HepG2 (cell line): ENCODE measurements around the gene NFE2L3. TPM values are rescaled to one million over a fixed set of nuclear protein-coding genes. Genes with fewer than 3 reads are reported as not detected.

Experiments used
- ATAC-seq: fragments of 200-7000 bp; cut with Tn5 transposase; 3 replicates; pipeline ENCODE4 v1.9.1; 2020; ENCODE audit warnings: mild to moderate bottlenecking, moderate library complexity
- BruUV-seq: library from RNA; stranded (reverse); fragments of 400-500 nt; replicated peaks from 2 replicates; lab custom pipeline; 2021; lab: Mats Ljungman, UMichigan
- CTCF ChIA-PET: fragments of 300-600 bp; formaldehyde crosslinking; extraction: SDS; loops from one replicate; lab custom pipeline; 2021; ENCODE audit warnings: low total read pairs, inconsistent platforms, low intra/inter-chr PET ratio; lab: Yijun Ruan, JAX
- POLR2A ChIA-PET: fragments of 350-600 bp; sonication (Branson Sonifier 250); formaldehyde crosslinking; loops from one replicate; lab custom pipeline; 2020; ENCODE audit warnings: antibody characterized with exemption, inconsistent platforms; lab: Yijun Ruan, JAX
- DNase-seq: peaks from one replicate; pipeline ENCODE4 v3.0.0-alpha.2; 2015; ENCODE audit warnings: low spot score
- FAIRE-seq: peaks from 3 replicates; lab custom pipeline; 2011; peaks lifted over from hg19 to GRCh38; lab: Jason Lieb, UNC
- H2AFZ ChIP-seq: one replicate; pipeline ENCODE4 v1.6.1; 2011; ENCODE audit warnings: low read length, inconsistent platforms
- H3K27ac ChIP-seq: fragments of 300-600 bp; 3 replicates; pipeline ENCODE4 v1.8.0; 2011; ENCODE audit warnings: mixed run types, mild to moderate bottlenecking, mixed read lengths, low read length, inconsistent platforms; ENCODE audit not compliant: insufficient read depth; ENCODE audit errors: extremely low read length
- H3K27me3 ChIP-seq, 2 experiments: fragments of 200-600 bp in 1 of 2; 2 replicates in 1 of 2; 3 replicates in 1 of 2; pipeline versions ENCODE4 v1.6.0 to v1.8.0; 2011; ENCODE audit warnings: low read length in 2 of 2, mild to moderate bottlenecking in 2 of 2, moderate library complexity in 2 of 2, inconsistent platforms in 1 of 2; ENCODE audit not compliant: insufficient read depth in 2 of 2, control insufficient read depth in 1 of 2
- H3K36me3 ChIP-seq, 2 experiments: fragments of 200-600 bp in 1 of 2; replicated peaks in 1 of 2; 2 replicates in 1 of 2; 3 replicates in 1 of 2; pipeline versions ENCODE4 v1.5.1 to v1.8.0; 2011; ENCODE audit warnings: low read length in 2 of 2, inconsistent platforms in 1 of 2; ENCODE audit not compliant: insufficient read depth in 2 of 2, control insufficient read depth in 1 of 2
- H3K4me1 ChIP-seq: 2 replicates; pipeline ENCODE4 v1.5.1; 2012; ENCODE audit warnings: low read length, inconsistent platforms; ENCODE audit not compliant: insufficient read depth
- H3K4me2 ChIP-seq: 2 replicates; pipeline ENCODE4 v1.6.0; 2011; ENCODE audit warnings: low read depth, low read length, inconsistent platforms
- H3K4me3 ChIP-seq, 3 experiments: fragments of 200-600 bp in 1 of 3; sonication (generic), shearing (Covaris generic) in 1 of 3; replicated peaks in 1 of 3; 2 replicates each; pipeline ENCODE4 v1.5.1; 2011 to 2016; ENCODE audit warnings: low read length in 3 of 3, inconsistent platforms in 2 of 3, low read depth in 2 of 3, mild to moderate bottlenecking in 2 of 3, control low read depth in 1 of 3, mixed read lengths in 1 of 3; ENCODE audit not compliant: insufficient read depth in 1 of 3
- H3K79me2 ChIP-seq: one replicate; pipeline ENCODE4 v1.6.1; 2011; ENCODE audit warnings: low read length, inconsistent platforms; ENCODE audit not compliant: insufficient read depth
- H3K9ac ChIP-seq: 2 replicates; pipeline ENCODE4 v1.6.0; 2011; ENCODE audit warnings: mild to moderate bottlenecking, low read depth, low read length, inconsistent platforms; ENCODE audit not compliant: insufficient read depth
- H3K9me3 ChIP-seq: 2 replicates; pipeline ENCODE4 v1.5.1; 2012; ENCODE audit warnings: mild to moderate bottlenecking, low read length
- H4K20me1 ChIP-seq: 2 replicates; pipeline ENCODE4 v1.6.0; 2011; ENCODE audit warnings: inconsistent platforms, mild to moderate bottlenecking, low read length, moderate library complexity; ENCODE audit not compliant: insufficient read depth
- ATF4 ChIP-seq, 2 experiments: fragments of 450-650 bp in 1 of 2; sonication (generic) in 1 of 2; formaldehyde crosslinking; IDR thresholded peaks; 2 replicates each; pipeline versions ENCODE4 v1.5.0 to v1.8.0; 2020 to 2022; ENCODE audit warnings: mild to moderate bottlenecking in 1 of 2, missing genetic modification reagents in 1 of 2
- CEBPG ChIP-seq: IDR thresholded peaks from 2 replicates; pipeline ENCODE4 v1.6.1; 2016
- MBD4 ChIP-seq: IDR thresholded peaks from 2 replicates; pipeline ENCODE4 v1.6.1; 2012; ENCODE audit warnings: low read length, inconsistent platforms, borderline replicate concordance
- POLR2G ChIP-seq: fragments of 200-400 bp; formaldehyde crosslinking; IDR thresholded peaks from 2 replicates; pipeline ENCODE4 v1.6.1; 2018; ENCODE audit warnings: mild to moderate bottlenecking, low read depth, low read length, moderate library complexity
- TCF12 ChIP-seq, 2 experiments: fragments of 450-650 bp in 1 of 2; sonication (generic) in 1 of 2; formaldehyde crosslinking in 1 of 2; IDR thresholded peaks; 2 replicates each; pipeline versions ENCODE4 v1.6.1 to v1.8.0; 2017 to 2022; ENCODE audit warnings: antibody characterized with exemption in 1 of 2, mild to moderate bottlenecking in 1 of 2, missing genetic modification reagents in 1 of 2, moderate library complexity in 1 of 2
- ZBTB8A ChIP-seq: sonication (generic); formaldehyde crosslinking; IDR thresholded peaks from 2 replicates; pipeline ENCODE4 v1.4.0; 2020; ENCODE audit warnings: mild to moderate bottlenecking, low read depth, missing genetic modification reagents, borderline replicate concordance
- ZNF224 ChIP-seq: sonication (generic); formaldehyde crosslinking; IDR thresholded peaks from 2 replicates; pipeline ENCODE4 v1.5.0; 2020; ENCODE audit warnings: mild to moderate bottlenecking, missing genetic modification reagents
- ZNF460 ChIP-seq: sonication (generic); formaldehyde crosslinking; IDR thresholded peaks from 2 replicates; pipeline ENCODE4 v1.5.1; 2020; ENCODE audit warnings: missing genetic modification reagents, mild to moderate bottlenecking, borderline replicate concordance
- ZNF556 ChIP-seq: sonication (generic); formaldehyde crosslinking; IDR thresholded peaks from 2 replicates; pipeline ENCODE4 v1.4.0; 2020; ENCODE audit warnings: mild to moderate bottlenecking, missing genetic modification reagents, borderline replicate concordance
- ZNF652 ChIP-seq: IDR thresholded peaks from 2 replicates; pipeline ENCODE4 v1.6.1; 2016; ENCODE audit warnings: low read depth, borderline replicate concordance
- WGBS: methylation state at CpG from one replicate; pipeline ENCODE4 v1.1.6; 2017; ENCODE audit warnings: low lambda C conversion rate; 5-methylcytosine and 5-hydroxymethylcytosine counted together
- in situ Hi-C: cut with HindIII; loops from 2 replicates; pipeline ENCODE4 v1.10.0; 2017; ENCODE audit warnings: low pct_unique_long_range_greater_than_20kb; ENCODE audit not compliant: extremely low pct_ligation_motif_present
- intact Hi-C: fragments of 100-400 bp; cut with micrococcal nuclease; formaldehyde crosslinking; loops from one replicate; pipeline ENCODE4 v1.10.0; 2022; ENCODE audit not compliant: unreplicated experiment
- polyA plus RNA-seq, 8 experiments: library from polyadenylated mRNA; depleted of rRNA in 3 of 8; stranded (reverse) in 7 of 8; unstranded in 1 of 8; fragments of >200 nt; fragmentation: Illumina TruSeq in 4 of 8; extraction: Trizol in 4 of 8; gene quantifications; 2 replicates each; pipeline versions ENCODE4 v1.2.1 to v1.2.3, GENCODE V29; 2011 to 2016; ENCODE audit warnings: low read depth in 4 of 8, missing spikeins in 1 of 8, mixed read lengths in 1 of 8; ENCODE audit not compliant: insufficient read depth in 1 of 8
- total RNA-seq, 5 experiments: library from RNA; depleted of rRNA; stranded (reverse); fragments of >200 nt; fragmentation: Illumina TruSeq; extraction: Trizol; gene quantifications; 2 replicates each; pipeline ENCODE4 v1.2.3, GENCODE V29; 2016; ENCODE audit warnings: low read depth in 1 of 5

Gene NFE2L3
- total and polyA plus RNA-seq, 2 of the 13 experiments (the other 11 are each of a cell fraction or from before 2014, with no cell fraction given), result 11.4 to 19.4 TPM

- peak; percentile 64; the same call in 1 of the 2 replicates for TF ChIP-seq MBD4
Measured at GRCh38 chr7:26212921-26213718, 61.1 kb downstream of the NFE2L3 start (continued).

GRCh38 chr7:26213807-26214515 is 62.0 kb downstream of the NFE2L3 start:
- POLR2A ChIA-PET, result interaction anchor here (2.5 kb wide), 1 partner anchor 9 kb away, joined by 7 read pairs; no protein-coding TSS in a partner anchor

More at GRCh38 chr7:26213807-26214515, 62.0 kb downstream of the NFE2L3 start:
- Histone ChIP-seq H3K9me3 (no peaks in the 10 kb centered on the region), H3K36me3 (peaks cover 6 to 29% of the 10 kb centered on the region in 2 experiments), H3K27ac (no peak overlapping the region), H4K20me1 (no peaks in the 10 kb centered on the region), H3K79me2 (no peaks in the 10 kb centered on the region)
- no peak for ATAC-seq
- WGBS, result 91% methylated on average over 5 of the region's 5 CpGs
- BruUV-seq, result no TSS peak
- TF ChIP-seq ATF4 (CRISPR knock-in tag; IDR thresholded peaks at IDR 0.05) (peak in 1 of 2 experiments; percentile 34; a peak in 1 of 4 replicates), ZNF460 (CRISPR knock-in tag) (peak; percentile 47; the same call in 1 of the 2 replicates), ZNF556 (CRISPR knock-in tag) (no peak), ZNF652 (CRISPR knock-in tag) (peak; percentile 51; the same call in 1 of the 2 replicates), POLR2G (peak; percentile 57), TCF12 (IDR thresholded peaks at IDR 0.05) (no peak), TCF12 (CRISPR knock-in tag; IDR thresholded peaks at IDR 0.05) (no peak), ZNF224 (no peak), CEBPG (CRISPR knock-in tag) (0 out of 2 replicates have a peak, but pooled peaks have one; percentile 14), ZBTB8A (no peak)
- TF ChIP-seq, all 625 proteins: peak for 5
- DNase-seq, result no peak
- H3K9ac ChIP-seq, result no peak overlapping the region
- no peak overlapping the region for H3K4me3 ChIP-seq
- CTCF ChIA-PET, result no interaction called here
- H2AFZ ChIP-seq, result no peak overlapping the region
- H3K4me1 ChIP-seq, result peaks cover 9% of the 10 kb centered on the region; the same call in 1 of the 2 replicates
- in situ Hi-C loops, result no loop called here
- no peak for FAIRE-seq
- no peak overlapping the region for H3K4me2 ChIP-seq
- intact Hi-C loops, result no loop called here
- no peaks in the 10 kb centered on the region for H3K27me3 ChIP-seq
